GM19099 (cell line): ENCODE results near the gene UBE3C.

Source experiments
- POLR2A ChIP-seq: IDR thresholded peaks from 3 replicates; pipeline ENCODE4 v1.6.1; 2011; ENCODE audit warnings: low read depth; ENCODE audit not compliant: insufficient read length; ENCODE audit errors: extremely low read depth

The UBE3C gene

GRCh38 chr7:157306846-157307838, 168.4 kb downstream of the UBE3C start:
- no peak for TF ChIP-seq POLR2A

GRCh38 chr7:157309988-157310668, 171.4 kb downstream of the UBE3C start:
- TF ChIP-seq POLR2A = no peak

GRCh38 chr7:157310676-157311185, 172.0 kb downstream of the UBE3C start:
- no peak for TF ChIP-seq POLR2A

GRCh38 chr7:157312941-157313340, 174.2 kb downstream of the UBE3C start:
- no peak for TF ChIP-seq POLR2A

- no peak for TF ChIP-seq POLR2A
These were observed 174.9 kb downstream of the UBE3C start for GRCh38 chr7:157313645-157314044.

- no peak for TF ChIP-seq POLR2A
These were observed 179.4 kb downstream of the UBE3C start for GRCh38 chr7:157318015-157318706.
